ENCODE results near the gene SCAP. TPM values are rescaled to one million over a fixed set of nuclear protein-coding genes. Genes with fewer than 3 reads are reported as not detected.

SCAP gene
- total and polyA plus RNA-seq, 2 experiments from 2014 or later: 35.5 to 141 TPM

GRCh38 chr3:47495886-47496285, 20.1 kb upstream of the SCAP start:
- Histone ChIP-seq H3K4me2 (no peak overlapping the region), H3K4me1 (ENCODE audit: insufficient read depth) (no peaks in the 10 kb centered on the region), H3F3A (replicated peaks; ENCODE audit: low read depth) (no peaks in the 10 kb centered on the region), H3K27me3 (ENCODE audit: insufficient read depth) (no peaks in the 10 kb centered on the region), H2AFZ (no peak overlapping the region), H3K9me2 (ENCODE audit: insufficient read depth) (no peaks in the 10 kb centered on the region), H3K79me2 (replicated peaks; ENCODE audit: insufficient read depth) (no peaks in the 10 kb centered on the region), H3K4me3 (no peak overlapping the region), H3K36me3 (ENCODE audit: insufficient read depth) (0 out of 2 replicates have a peak, but pooled peaks cover 4% of the 10 kb centered on the region), H3K27ac (ENCODE audit: low read depth) (no peak overlapping the region), H4K20me1 (replicated peaks; ENCODE audit: insufficient read depth) (no peaks in the 10 kb centered on the region)
- Mint-ChIP-seq H3K9me3 (no peaks in the 10 kb centered on the region), H3K27ac (0 out of 2 replicates have a peak overlapping the region, but pooled peaks have one; percentile 19), H3K27me3 (ENCODE audit: insufficient read depth, low read depth, poor library complexity) (peaks cover 8% of the 10 kb centered on the region), H3K36me3 (ENCODE audit: low read depth) (peaks cover 54% of the 10 kb centered on the region), H3K4me3 (no peak overlapping the region), H3K4me1 (peaks cover 3% of the 10 kb centered on the region; the same call in 1 of the 3 replicates)
- no peak for ATAC-seq
- DNase-seq (ENCODE audit: low spot score): no peak
- no peak for TF ChIP-seq NANOG (IDR thresholded peaks at IDR 0.05; ENCODE audit: borderline replicate concordance)
- no peak for TF ChIP-seq ZNF114 (CRISPR knock-in tag; IDR thresholded peaks at IDR 0.05)

GRCh38 chr3:47495111-47495510, 19.4 kb upstream of the SCAP start:
- no peaks in the 10 kb centered on the region for H3K79me2 ChIP-seq (replicated peaks; ENCODE audit: insufficient read depth)
- TF ChIP-seq STAT1 (IDR thresholded peaks at IDR 0.05; ENCODE audit: unreplicated experiment) (no peak), CREB1 (CRISPR knock-in tag; IDR thresholded peaks at IDR 0.05; ENCODE audit: low read depth) (no peak), JUNB (IDR thresholded peaks at IDR 0.05; ENCODE audit: unreplicated experiment) (no peak), EZH2 (IDR thresholded peaks at IDR 0.05; ENCODE audit: low read depth, unreplicated experiment) (no peak)
- TF ChIP-seq, protein P1, sequence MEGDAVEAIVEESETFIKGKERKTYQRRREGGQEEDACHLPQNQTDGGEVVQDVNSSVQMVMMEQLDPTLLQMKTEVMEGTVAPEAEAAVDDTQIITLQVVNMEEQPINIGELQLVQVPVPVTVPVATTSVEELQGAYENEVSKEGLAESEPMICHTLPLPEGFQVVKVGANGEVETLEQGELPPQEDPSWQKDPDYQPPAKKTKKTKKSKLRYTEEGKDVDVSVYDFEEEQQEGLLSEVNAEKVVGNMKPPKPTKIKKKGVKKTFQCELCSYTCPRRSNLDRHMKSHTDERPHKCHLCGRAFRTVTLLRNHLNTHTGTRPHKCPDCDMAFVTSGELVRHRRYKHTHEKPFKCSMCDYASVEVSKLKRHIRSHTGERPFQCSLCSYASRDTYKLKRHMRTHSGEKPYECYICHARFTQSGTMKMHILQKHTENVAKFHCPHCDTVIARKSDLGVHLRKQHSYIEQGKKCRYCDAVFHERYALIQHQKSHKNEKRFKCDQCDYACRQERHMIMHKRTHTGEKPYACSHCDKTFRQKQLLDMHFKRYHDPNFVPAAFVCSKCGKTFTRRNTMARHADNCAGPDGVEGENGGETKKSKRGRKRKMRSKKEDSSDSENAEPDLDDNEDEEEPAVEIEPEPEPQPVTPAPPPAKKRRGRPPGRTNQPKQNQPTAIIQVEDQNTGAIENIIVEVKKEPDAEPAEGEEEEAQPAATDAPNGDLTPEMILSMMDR (conservative IDR thresholded peaks at IDR 0.05; ENCODE audit: low read depth in 2 of 2): no peak
- TF ChIP-seq, protein P2, sequence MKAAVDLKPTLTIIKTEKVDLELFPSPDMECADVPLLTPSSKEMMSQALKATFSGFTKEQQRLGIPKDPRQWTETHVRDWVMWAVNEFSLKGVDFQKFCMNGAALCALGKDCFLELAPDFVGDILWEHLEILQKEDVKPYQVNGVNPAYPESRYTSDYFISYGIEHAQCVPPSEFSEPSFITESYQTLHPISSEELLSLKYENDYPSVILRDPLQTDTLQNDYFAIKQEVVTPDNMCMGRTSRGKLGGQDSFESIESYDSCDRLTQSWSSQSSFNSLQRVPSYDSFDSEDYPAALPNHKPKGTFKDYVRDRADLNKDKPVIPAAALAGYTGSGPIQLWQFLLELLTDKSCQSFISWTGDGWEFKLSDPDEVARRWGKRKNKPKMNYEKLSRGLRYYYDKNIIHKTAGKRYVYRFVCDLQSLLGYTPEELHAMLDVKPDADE (IDR thresholded peaks at IDR 0.05): no peak
- TF ChIP-seq, protein P3, sequence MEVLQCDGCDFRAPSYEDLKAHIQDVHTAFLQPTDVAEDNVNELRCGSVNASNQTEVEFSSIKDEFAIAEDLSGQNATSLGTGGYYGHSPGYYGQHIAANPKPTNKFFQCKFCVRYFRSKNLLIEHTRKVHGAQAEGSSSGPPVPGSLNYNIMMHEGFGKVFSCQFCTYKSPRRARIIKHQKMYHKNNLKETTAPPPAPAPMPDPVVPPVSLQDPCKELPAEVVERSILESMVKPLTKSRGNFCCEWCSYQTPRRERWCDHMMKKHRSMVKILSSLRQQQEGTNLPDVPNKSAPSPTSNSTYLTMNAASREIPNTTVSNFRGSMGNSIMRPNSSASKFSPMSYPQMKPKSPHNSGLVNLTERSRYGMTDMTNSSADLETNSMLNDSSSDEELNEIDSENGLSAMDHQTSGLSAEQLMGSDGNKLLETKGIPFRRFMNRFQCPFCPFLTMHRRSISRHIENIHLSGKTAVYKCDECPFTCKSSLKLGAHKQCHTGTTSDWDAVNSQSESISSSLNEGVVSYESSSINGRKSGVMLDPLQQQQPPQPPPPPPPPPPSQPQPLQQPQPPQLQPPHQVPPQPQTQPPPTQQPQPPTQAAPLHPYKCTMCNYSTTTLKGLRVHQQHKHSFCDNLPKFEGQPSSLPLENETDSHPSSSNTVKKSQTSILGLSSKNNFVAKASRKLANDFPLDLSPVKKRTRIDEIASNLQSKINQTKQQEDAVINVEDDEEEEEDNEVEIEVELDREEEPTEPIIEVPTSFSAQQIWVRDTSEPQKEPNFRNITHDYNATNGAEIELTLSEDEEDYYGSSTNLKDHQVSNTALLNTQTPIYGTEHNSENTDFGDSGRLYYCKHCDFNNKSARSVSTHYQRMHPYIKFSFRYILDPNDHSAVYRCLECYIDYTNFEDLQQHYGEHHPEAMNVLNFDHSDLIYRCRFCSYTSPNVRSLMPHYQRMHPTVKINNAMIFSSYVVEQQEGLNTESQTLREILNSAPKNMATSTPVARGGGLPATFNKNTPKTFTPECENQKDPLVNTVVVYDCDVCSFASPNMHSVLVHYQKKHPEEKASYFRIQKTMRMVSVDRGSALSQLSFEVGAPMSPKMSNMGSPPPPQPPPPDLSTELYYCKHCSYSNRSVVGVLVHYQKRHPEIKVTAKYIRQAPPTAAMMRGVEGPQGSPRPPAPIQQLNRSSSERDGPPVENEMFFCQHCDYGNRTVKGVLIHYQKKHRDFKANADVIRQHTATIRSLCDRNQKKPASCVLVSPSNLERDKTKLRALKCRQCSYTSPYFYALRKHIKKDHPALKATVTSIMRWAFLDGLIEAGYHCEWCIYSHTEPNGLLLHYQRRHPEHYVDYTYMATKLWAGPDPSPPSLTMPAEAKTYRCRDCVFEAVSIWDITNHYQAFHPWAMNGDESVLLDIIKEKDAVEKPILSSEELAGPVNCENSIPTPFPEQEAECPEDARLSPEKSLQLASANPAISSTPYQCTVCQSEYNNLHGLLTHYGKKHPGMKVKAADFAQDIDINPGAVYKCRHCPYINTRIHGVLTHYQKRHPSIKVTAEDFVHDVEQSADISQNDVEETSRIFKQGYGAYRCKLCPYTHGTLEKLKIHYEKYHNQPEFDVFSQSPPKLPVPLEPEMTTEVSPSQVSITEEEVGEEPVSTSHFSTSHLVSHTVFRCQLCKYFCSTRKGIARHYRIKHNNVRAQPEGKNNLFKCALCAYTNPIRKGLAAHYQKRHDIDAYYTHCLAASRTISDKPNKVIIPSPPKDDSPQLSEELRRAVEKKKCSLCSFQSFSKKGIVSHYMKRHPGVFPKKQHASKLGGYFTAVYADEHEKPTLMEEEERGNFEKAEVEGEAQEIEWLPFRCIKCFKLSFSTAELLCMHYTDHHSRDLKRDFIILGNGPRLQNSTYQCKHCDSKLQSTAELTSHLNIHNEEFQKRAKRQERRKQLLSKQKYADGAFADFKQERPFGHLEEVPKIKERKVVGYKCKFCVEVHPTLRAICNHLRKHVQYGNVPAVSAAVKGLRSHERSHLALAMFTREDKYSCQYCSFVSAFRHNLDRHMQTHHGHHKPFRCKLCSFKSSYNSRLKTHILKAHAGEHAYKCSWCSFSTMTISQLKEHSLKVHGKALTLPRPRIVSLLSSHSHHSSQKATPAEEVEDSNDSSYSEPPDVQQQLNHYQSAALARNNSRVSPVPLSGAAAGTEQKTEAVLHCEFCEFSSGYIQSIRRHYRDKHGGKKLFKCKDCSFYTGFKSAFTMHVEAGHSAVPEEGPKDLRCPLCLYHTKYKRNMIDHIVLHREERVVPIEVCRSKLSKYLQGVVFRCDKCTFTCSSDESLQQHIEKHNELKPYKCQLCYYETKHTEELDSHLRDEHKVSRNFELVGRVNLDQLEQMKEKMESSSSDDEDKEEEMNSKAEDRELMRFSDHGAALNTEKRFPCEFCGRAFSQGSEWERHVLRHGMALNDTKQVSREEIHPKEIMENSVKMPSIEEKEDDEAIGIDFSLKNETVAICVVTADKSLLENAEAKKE (CRISPR knock-in tag; IDR thresholded peaks at IDR 0.05): no peak
- TF ChIP-seq, protein P4, sequence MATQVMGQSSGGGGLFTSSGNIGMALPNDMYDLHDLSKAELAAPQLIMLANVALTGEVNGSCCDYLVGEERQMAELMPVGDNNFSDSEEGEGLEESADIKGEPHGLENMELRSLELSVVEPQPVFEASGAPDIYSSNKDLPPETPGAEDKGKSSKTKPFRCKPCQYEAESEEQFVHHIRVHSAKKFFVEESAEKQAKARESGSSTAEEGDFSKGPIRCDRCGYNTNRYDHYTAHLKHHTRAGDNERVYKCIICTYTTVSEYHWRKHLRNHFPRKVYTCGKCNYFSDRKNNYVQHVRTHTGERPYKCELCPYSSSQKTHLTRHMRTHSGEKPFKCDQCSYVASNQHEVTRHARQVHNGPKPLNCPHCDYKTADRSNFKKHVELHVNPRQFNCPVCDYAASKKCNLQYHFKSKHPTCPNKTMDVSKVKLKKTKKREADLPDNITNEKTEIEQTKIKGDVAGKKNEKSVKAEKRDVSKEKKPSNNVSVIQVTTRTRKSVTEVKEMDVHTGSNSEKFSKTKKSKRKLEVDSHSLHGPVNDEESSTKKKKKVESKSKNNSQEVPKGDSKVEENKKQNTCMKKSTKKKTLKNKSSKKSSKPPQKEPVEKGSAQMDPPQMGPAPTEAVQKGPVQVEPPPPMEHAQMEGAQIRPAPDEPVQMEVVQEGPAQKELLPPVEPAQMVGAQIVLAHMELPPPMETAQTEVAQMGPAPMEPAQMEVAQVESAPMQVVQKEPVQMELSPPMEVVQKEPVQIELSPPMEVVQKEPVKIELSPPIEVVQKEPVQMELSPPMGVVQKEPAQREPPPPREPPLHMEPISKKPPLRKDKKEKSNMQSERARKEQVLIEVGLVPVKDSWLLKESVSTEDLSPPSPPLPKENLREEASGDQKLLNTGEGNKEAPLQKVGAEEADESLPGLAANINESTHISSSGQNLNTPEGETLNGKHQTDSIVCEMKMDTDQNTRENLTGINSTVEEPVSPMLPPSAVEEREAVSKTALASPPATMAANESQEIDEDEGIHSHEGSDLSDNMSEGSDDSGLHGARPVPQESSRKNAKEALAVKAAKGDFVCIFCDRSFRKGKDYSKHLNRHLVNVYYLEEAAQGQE (IDR thresholded peaks at IDR 0.05; ENCODE audit: unreplicated experiment): no peak

More at GRCh38 chr3:47495111-47495510, 19.4 kb upstream of the SCAP start:
- H3K27ac Mint-ChIP-seq: no peak overlapping the region
- H4K20me1 ChIP-seq (replicated peaks; ENCODE audit: insufficient read depth): no peaks in the 10 kb centered on the region
- H3F3A ChIP-seq (replicated peaks; ENCODE audit: low read depth): no peaks in the 10 kb centered on the region
- no peak overlapping the region for H3K4me3 ChIP-seq
- H3K27ac ChIP-seq (ENCODE audit: low read depth): no peak overlapping the region
- no peaks in the 10 kb centered on the region for H3K36me3 ChIP-seq (ENCODE audit: insufficient read depth)
- DNase-seq (ENCODE audit: low spot score): no peak
- H3K4me1 ChIP-seq (ENCODE audit: insufficient read depth): no peaks in the 10 kb centered on the region
- no peak overlapping the region for H3K4me2 ChIP-seq
- no peak overlapping the region for H3K4me3 Mint-ChIP-seq
- H3K36me3 Mint-ChIP-seq (ENCODE audit: low read depth): peaks cover 55% of the 10 kb centered on the region
- H3K27me3 ChIP-seq (ENCODE audit: insufficient read depth): no peaks in the 10 kb centered on the region
- peaks cover 8% of the 10 kb centered on the region for H3K27me3 Mint-ChIP-seq (ENCODE audit: insufficient read depth, low read depth, poor library complexity)
- peaks cover 3% of the 10 kb centered on the region; the same call in 1 of the 3 replicates for H3K4me1 Mint-ChIP-seq
- H3K9me3 Mint-ChIP-seq: no peaks in the 10 kb centered on the region
- H2AFZ ChIP-seq: no peak overlapping the region
- no peaks in the 10 kb centered on the region for H3K9me2 ChIP-seq (ENCODE audit: insufficient read depth)
- ATAC-seq: no peak
